GM19328 (cell line): ENCODE measurements around the gene SASH1.
"Not testable (repeated sequence)": the region's sequence is repeated elsewhere in the genome, so short reads cannot be mapped to it uniquely, and the experiment has no call there.

Source experiments
- ATAC-seq: cut with Tn5 transposase; IDR thresholded peaks from one replicate; pipeline ENCODE4 v1.9.1; 2021; ENCODE audit warnings: mild to moderate bottlenecking, moderate library complexity; ENCODE audit not compliant: unreplicated experiment

SASH1 gene

GRCh38 chr6:148328876-148329555 lies 13.6 kb upstream of the SASH1 start:
- no peak for ATAC-seq

GRCh38 chr6:148329596-148330381 lies 12.8 kb upstream of the SASH1 start:
- no peak for ATAC-seq

GRCh38 chr6:148332088-148332487 lies 10.6 kb upstream of the SASH1 start:
- ATAC-seq, result no peak

DNA sequence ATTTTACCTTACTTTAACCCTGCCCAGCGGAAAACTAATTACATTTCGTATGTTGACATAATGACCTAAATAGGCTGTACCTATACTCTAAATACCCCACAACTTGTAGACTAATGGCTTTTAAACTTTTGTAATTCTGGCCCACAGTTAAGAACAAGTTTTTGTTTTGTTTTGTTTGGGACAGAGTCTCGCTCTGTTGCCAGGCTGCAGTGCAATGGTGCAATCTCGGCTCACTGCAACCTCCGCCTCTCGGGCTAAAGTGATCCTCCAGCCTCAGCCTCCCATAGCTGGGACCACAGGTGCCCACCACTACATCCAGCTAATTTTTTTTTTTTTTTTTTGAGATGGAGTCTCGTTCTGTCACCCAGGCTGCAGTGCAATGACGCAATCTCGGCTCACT lies 5.7 kb upstream of the SASH1 start:
- ATAC-seq, result no peak

- ATAC-seq, result no peak
These were observed 2.9 kb upstream of the SASH1 start for GRCh38 chr6:148339766-148340165.

DNA sequence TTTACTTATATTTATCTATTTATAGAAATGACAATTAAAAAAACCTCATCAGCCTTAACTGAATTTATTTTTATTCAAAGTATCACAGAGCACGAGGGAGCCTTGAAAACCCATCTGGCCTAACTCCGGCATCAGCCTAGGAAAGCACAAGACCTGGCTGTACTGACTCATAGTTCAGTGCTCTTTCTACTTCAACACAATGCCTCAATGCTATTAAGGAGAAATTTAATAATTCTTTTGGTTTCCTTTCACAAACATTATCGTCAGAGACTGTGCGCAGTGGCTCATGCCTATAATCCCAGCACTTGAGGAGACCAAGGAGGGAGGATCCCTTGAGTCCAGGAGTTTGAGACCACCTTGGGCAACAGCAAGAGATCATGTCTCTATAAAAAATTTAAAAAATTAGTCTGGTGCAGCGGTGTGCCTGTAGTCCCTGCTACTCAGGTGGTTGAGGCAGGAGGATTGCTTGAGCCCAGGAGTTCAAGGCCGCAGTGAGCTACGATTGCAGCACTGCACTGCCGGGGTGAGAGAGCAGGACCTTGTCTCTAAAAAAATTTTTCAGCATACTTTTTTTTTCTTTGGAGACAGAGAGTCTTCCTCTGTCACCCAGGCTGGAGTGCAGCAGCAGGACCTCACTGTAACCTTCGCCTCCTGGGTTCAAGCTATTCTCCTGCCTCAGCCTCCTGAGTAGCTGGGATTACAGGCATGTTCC lies 1.9 kb upstream of the SASH1 start:
- ATAC-seq, result no peak

DNA sequence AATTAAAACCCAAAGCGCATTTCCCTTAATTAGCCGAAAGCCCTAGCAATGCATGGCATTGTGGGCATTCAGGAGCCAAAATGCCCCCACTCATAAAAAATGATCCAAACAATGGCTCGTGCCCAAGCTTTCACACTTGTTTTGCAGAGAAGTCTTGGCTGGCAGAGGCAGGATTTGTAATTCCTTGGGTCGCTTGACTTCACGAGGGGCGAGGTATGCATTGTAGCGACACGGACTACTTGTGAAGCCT lies 613 bp upstream of the SASH1 start:
- no peak for ATAC-seq

DNA sequence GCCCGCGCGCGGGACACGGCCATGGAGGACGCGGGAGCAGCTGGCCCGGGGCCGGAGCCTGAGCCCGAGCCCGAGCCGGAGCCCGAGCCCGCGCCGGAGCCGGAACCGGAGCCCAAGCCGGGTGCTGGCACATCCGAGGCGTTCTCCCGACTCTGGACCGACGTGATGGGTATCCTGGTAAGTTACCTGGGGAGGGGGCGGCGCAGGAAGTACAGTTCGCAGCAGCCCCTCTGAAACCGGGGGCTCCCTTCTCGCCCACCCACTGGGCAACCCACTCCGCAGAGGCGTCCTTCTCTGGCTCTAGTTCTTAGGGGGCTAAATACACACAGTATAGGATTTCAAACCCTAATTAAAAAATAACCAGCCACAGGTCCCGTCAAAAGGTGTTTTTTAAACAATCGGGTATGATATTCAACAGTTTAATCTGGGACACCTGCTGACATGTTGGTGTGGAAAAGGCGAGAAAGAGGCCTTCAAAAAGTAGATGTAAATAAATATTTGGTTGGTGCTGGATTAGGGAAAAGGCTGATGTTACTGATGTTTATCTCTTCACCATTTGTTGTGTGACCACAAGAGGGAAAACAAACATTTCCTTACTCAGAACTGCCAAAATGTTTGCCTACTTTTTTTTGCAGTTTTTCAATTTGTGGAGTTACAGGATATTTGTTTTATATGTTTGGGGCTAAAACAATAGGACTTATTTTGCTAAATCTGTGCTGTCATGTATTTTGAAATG lies 577 bp downstream of the SASH1 start:
- no peak for ATAC-seq

- ATAC-seq, result no peak
These were observed 2.5 kb downstream of the SASH1 start for GRCh38 chr6:148345176-148345575.

DNA sequence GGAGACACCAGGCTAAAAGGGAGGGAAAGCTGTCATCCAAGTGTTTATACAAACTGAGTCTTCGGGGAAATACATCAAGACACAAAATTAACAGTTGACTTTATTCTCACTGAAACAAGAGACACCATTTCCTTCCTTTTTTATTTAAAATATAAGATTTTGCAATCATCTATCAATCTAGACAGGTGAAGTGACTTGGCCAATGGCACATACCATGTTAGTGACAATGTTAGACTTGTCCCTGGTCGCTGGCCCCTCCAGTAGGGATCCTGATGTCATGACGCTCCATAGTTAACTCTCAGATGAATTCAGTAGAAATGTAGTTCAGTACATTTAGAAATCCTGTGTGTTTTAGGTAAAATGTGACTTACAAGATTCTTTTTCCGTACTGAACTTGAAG lies 2.9 kb downstream of the SASH1 start:
- no peak for ATAC-seq

DNA sequence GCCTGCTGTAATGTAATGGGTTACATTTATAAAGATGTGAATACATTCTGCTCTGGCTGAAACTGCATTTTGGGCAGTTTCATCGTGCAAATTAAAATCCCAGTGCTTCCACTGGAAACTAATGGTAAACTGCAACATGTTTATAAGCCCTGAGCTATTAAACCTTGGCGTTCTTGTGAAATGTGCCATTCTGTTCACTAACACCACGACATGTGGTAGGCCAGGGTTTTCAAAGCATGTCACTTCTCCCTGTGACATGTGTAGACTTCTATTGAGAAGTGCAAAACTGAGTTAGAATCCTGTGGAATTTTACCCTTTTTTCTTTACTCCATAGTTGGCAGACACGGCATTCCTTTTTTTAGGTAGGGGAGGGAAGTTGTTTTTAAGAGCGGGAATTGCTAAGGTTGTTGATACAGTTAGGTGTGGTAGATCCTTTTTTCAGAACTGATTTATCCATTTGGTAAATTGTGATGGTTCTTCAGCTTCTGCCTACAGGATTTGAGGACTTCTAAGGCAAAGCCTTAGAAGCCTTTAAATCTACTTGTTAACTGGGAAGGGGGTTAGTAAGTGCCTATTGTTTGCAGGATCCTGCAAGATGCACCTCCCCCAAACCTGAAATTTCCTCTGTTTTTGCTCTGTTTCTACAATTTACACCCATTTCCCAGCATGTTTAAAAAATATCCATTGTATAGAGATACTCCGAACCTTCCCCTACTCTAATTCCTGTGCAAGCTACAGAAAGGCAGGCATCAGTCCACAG lies 4.2 kb downstream of the SASH1 start:
- ATAC-seq, result no peak

DNA sequence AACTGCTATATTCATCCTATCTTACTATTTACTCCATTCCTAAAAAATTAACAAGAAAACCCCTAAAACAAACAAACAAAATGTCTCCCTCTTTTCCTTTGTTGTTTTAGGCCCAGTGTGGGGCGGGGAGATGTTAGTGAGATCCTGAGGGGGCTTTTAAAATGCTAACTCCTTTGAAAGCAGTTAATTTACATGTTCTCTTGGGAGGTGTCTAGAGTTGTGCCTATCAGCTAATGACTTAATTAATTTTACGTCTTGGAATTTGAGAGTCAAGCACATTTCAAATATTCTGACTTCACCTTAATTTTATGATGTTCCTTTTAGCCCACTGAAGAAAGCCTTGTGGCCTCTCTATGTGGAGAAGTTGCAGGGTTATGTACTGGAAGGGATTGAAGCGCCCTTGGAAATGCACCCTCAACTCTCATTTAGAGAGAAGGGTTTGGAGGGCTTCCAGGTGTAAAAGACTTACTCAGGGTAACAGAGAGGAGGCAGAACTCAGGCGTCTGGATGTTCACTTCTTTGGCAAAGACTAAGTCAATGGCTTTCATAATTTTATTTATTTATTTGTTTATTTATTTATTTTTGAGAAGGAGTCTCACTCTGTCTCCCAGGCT lies 4.9 kb downstream of the SASH1 start:
- no peak for ATAC-seq

- no peak for ATAC-seq
These were observed 5.7 kb downstream of the SASH1 start for GRCh38 chr6:148348335-148348734.

DNA sequence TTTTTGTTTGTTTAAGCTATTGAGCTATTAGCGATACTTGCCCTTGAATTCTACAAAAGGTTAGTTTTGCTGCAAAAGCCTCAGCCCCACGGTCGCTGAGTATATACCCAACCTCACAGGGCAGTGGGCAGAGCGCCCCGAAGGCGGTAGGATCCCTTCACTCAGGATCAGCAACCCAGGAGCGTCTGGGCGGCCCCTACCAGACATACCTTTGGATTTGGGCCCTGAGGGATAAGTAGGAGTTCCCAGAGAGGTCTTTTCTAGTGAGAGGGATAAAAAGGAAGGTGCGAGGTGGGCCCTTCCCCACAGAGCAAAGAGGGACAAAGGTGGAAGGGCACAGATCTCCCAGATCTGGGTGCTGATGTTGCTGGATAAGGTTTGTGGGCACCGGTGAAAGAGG lies 6.1 kb downstream of the SASH1 start:
- ATAC-seq, result no peak

DNA sequence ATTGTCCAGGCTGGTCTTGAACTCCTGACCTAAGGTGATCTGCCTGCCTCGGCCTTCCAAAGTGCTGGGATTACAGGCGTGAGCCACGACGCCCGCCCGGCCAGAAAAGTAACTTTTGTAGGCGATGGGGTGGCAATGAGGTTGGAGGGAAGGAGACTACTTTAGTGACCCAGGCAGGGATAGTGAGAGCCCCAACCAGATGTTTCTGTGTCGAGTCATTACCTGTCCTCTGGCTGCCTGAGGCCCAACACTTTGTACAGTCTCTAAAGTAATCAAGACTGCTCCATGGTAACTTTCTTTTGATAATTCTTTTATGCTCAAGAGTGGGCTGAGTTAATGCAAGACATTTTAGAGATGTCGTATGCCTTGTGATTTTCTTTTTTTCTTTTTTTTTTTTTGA lies 6.8 kb downstream of the SASH1 start:
- no peak for ATAC-seq

DNA sequence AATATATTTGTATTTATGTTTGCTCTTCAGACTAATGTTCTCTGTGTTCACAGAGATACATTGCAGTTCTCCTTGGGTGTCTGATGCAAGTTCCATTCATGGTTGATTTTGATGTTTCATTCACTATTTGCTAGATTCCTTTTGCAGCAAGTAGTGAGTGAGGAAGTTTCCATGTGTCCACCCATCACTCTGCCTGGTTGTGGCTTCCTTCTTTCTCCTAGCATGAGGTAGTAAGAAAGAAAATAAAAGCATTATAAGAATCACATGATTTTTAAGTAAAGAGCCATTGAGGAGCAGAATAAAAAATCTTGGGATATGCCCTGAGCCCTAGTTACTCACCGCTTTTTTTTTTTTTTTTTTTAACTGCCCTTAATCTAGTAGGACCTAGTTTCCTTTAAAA lies 8.7 kb downstream of the SASH1 start:
- no peak for ATAC-seq

- ATAC-seq, result not testable (repeated sequence)
These were observed 9.8 kb downstream of the SASH1 start for GRCh38 chr6:148352421-148352820.

- no peak for ATAC-seq
These were observed 15.7 kb downstream of the SASH1 start for GRCh38 chr6:148358196-148358785.

DNA sequence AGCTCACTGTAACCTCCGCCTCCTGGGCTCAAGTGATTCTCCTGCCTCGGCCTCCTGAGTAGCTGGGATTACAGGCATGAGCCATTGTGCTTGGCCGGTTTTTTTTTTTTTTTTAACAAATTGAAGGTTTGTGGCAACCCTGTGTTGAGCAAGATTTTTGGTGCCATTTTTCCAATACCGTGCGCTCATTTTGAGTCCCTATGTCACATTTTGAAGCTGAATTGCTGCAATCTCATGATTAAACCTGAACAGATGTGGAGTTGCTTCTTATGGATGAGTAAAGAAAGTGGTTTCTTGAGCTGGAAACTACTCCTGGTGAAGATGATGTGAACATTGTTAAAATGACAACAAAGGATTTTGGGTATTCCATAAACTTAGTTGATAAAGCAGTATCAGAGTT lies 16.6 kb downstream of the SASH1 start:
- ATAC-seq, result no peak
